HG03354 (cell line): ENCODE data around the gene SSB.
"Not testable (repeated sequence)": the region's sequence is repeated elsewhere in the genome, so short reads cannot be mapped to it uniquely, and the experiment has no call there.

Experiments
- ATAC-seq: cut with Tn5 transposase; IDR thresholded peaks from one replicate; pipeline ENCODE4 v1.9.1; 2021; ENCODE audit warnings: mild to moderate bottlenecking; ENCODE audit not compliant: unreplicated experiment, poor library complexity, severe bottlenecking

The SSB gene

GRCh38 chr2:169798718-169799592, at the start of gene SSB:
SSB (plus strand) TSS chr2:169798871; CDS start chr2:169800961, 2,090 bp downstream.
- ATAC-seq, result peak; percentile 96

- no peak for ATAC-seq
These were observed 45.9 kb upstream of the SSB start for GRCh38 chr2:169752752-169753151.

GRCh38 chr2:169755083-169755870, 43.4 kb upstream of the SSB start:
- ATAC-seq, result no peak

- no peak for ATAC-seq
These were observed 42.3 kb upstream of the SSB start for GRCh38 chr2:169756342-169756741.

GRCh38 chr2:169757356-169757755, 41.3 kb upstream of the SSB start:
- no peak for ATAC-seq

GRCh38 chr2:169757778-169758177, 40.9 kb upstream of the SSB start:
- ATAC-seq, result no peak

- ATAC-seq, result no peak
These were observed 38.7 kb upstream of the SSB start for GRCh38 chr2:169759987-169760386.

- not testable (repeated sequence) for ATAC-seq
These were observed 37.9 kb upstream of the SSB start for GRCh38 chr2:169760798-169761197.

GRCh38 chr2:169761251-169761969, 37.3 kb upstream of the SSB start:
- no peak for ATAC-seq

GRCh38 chr2:169761970-169762292, 36.7 kb upstream of the SSB start:
- no peak for ATAC-seq

GRCh38 chr2:169765523-169765922, 33.1 kb upstream of the SSB start:
- ATAC-seq, result no peak

GRCh38 chr2:169767243-169767888, 31.3 kb upstream of the SSB start:
- ATAC-seq, result no peak

- ATAC-seq, result no peak
These were observed 30.2 kb upstream of the SSB start for GRCh38 chr2:169768262-169768995.

GRCh38 chr2:169771021-169771420, 27.6 kb upstream of the SSB start:
- ATAC-seq, result no peak

GRCh38 chr2:169771612-169772011, 27.1 kb upstream of the SSB start:
- no peak for ATAC-seq

- ATAC-seq, result no peak
These were observed 26.0 kb upstream of the SSB start for GRCh38 chr2:169772651-169773050.

- no peak for ATAC-seq
These were observed 23.3 kb upstream of the SSB start for GRCh38 chr2:169775354-169775753.

GRCh38 chr2:169775765-169776164, 22.9 kb upstream of the SSB start:
- ATAC-seq, result no peak

GRCh38 chr2:169776252-169776761, 22.4 kb upstream of the SSB start:
- ATAC-seq, result no peak
